Lower lobe of right lung (tissue), 2 donors: ENCODE measurements around the gene MTHFS. TPM values are rescaled to one million over a fixed set of nuclear protein-coding genes. Genes with fewer than 3 reads are reported as not detected.
A peak's percentile ranks its signal among the peaks of the same experiment; 100 is the strongest.

Source experiments
- ATAC-seq, 2 donors: fragments of 200-7000 bp; cut with Tn5 transposase; one replicate each; pipeline ENCODE4 v1.9.1; 2020 to 2022; ENCODE audit warnings: mild to moderate bottlenecking in 2 of 2, moderate library complexity in 2 of 2
- DNase-seq: peaks from one replicate; pipeline ENCODE4 v3.0.0-alpha.2; 2020
- H3K27ac ChIP-seq: fragments of 200-600 bp; one replicate; pipeline ENCODE4 v1.8.0; 2022
- H3K27me3 ChIP-seq: fragments of 200-600 bp; one replicate; pipeline ENCODE4 v1.8.0; 2022; ENCODE audit warnings: low read depth
- H3K36me3 ChIP-seq: fragments of 200-600 bp; one replicate; pipeline ENCODE4 v1.8.0; 2022; ENCODE audit warnings: mild to moderate bottlenecking
- H3K4me1 ChIP-seq: fragments of 200-600 bp; one replicate; pipeline ENCODE4 v1.8.0; 2022
- H3K4me3 ChIP-seq: fragments of 200-600 bp; one replicate; pipeline ENCODE4 v1.8.0; 2022; ENCODE audit warnings: mild to moderate bottlenecking
- H3K9me3 ChIP-seq: fragments of 200-600 bp; one replicate; pipeline ENCODE4 v1.8.0; 2022
- intact Hi-C: fragments of 100-400 bp; cut with DNase I; formaldehyde crosslinking; loops from one replicate; pipeline ENCODE4 v1.11.0; 2022
- total RNA-seq: library from RNA; stranded (reverse); fragmentation: NEBNext Ultra II Directional; extraction: Animal tissue kit (Norgen Biotek cat#: 25700); gene quantifications from one replicate; pipeline ENCODE4 v1.2.1, GENCODE V29; 2021
- TF ChIP-seq, protein P1 (sequence below): fragments of 200-600 bp; IDR thresholded peaks from one replicate; pipeline ENCODE4 v1.8.0; 2022; ENCODE audit warnings: antibody characterized with exemption, mild to moderate bottlenecking
- donor health status: DM: no; HTN: yes; CAD: no; lungs with severe emphysema.

MTHFS gene
- total RNA-seq, 1 donor from 2014 or later: 37.4 TPM

DNA sequence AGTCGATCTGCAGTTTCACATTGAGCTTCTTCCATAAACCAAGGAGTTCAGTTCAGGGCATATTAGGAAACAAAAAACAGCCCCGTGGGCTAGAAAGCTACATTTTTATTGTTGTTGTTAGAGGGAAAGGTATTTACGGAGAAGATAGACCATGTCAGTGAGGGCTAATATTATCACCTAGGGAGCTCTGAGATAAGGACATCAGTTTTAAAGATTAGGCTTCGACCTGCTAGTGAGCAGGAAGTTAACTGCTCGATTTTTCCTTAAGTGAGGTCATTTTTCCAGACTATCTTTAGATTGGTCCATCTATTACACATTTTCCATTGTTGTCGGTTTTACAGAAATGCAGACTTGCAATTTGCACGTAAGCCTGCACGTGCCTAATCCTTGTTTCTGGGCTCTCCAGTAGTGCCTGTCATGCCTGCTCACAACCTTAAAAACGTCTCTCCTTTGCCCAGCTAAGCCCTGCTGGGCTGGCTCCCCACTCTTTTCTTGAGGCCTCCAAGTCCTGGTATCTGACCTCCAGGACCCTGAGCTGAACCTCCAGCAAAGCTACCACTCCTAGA lies 72.6 kb downstream of the MTHFS start:
- Histone ChIP-seq H3K27me3 (no peaks in the 10 kb centered on the region), H3K27ac (no peak overlapping the region), H3K36me3 (no peaks in the 10 kb centered on the region), H3K4me3 (no peak overlapping the region), H3K9me3 (peaks cover 5% of the 10 kb centered on the region), H3K4me1 (no peaks in the 10 kb centered on the region)
- DNase-seq (no peak), ATAC-seq (no peak)
- TF ChIP-seq, protein P1, sequence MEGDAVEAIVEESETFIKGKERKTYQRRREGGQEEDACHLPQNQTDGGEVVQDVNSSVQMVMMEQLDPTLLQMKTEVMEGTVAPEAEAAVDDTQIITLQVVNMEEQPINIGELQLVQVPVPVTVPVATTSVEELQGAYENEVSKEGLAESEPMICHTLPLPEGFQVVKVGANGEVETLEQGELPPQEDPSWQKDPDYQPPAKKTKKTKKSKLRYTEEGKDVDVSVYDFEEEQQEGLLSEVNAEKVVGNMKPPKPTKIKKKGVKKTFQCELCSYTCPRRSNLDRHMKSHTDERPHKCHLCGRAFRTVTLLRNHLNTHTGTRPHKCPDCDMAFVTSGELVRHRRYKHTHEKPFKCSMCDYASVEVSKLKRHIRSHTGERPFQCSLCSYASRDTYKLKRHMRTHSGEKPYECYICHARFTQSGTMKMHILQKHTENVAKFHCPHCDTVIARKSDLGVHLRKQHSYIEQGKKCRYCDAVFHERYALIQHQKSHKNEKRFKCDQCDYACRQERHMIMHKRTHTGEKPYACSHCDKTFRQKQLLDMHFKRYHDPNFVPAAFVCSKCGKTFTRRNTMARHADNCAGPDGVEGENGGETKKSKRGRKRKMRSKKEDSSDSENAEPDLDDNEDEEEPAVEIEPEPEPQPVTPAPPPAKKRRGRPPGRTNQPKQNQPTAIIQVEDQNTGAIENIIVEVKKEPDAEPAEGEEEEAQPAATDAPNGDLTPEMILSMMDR: no peak
- intact Hi-C loops: no loop called here

DNA sequence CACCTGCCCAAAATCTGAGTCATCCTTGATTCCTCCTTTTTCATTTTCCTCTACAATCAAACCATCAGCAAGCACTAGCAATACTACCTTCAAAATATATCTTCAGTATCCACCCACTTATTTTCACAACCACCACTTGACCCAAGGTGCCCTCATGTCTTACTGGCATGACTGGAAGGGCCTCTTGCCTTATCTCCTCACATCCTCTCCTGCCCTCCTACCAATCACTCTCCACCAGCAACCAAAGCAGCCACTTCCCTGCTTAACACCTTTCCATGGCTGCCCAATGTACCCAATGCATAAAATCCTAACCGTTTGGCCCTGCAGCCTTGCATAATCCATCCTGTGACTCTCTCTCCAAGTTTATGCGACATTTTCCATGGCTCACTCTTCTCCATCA lies 76.0 kb downstream of the MTHFS start:
- H3K4me3 ChIP-seq: no peak overlapping the region
- no peaks in the 10 kb centered on the region for H3K27me3 ChIP-seq
- ATAC-seq (peak; percentile 50 to 72), DNase-seq (no peak)
- H3K36me3 ChIP-seq: no peaks in the 10 kb centered on the region
- peaks cover 5% of the 10 kb centered on the region for H3K9me3 ChIP-seq
- TF ChIP-seq, protein P1: no peak
- intact Hi-C loops: no loop called here
- no peaks in the 10 kb centered on the region for H3K4me1 ChIP-seq
- no peak overlapping the region for H3K27ac ChIP-seq

DNA sequence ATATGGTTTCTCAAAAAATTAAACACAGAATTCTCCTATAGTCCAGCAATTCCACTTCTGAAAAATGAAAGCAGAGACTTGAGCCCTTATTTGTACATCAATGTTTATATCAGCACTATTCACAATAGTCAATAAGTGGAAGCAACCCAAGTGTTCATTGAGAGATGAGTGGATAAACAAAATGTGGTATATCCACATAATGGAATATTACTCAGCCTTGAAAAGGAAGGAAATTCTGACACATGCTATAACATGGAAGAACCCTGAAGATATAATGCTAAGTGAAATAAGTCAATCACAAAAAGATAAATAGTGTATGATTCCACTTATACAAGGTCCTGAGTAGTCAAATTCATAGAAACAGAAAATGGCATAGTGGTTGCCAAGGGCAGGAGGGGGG lies 76.6 kb downstream of the MTHFS start:
- TF ChIP-seq, protein P1: no peak
- Histone ChIP-seq H3K4me3 (no peak overlapping the region), H3K27ac (no peak overlapping the region), H3K27me3 (no peaks in the 10 kb centered on the region), H3K9me3 (peaks cover 5% of the 10 kb centered on the region), H3K36me3 (no peaks in the 10 kb centered on the region), H3K4me1 (no peaks in the 10 kb centered on the region)
- intact Hi-C loops: no loop called here
- ATAC-seq (no peak), DNase-seq (no peak)

DNA sequence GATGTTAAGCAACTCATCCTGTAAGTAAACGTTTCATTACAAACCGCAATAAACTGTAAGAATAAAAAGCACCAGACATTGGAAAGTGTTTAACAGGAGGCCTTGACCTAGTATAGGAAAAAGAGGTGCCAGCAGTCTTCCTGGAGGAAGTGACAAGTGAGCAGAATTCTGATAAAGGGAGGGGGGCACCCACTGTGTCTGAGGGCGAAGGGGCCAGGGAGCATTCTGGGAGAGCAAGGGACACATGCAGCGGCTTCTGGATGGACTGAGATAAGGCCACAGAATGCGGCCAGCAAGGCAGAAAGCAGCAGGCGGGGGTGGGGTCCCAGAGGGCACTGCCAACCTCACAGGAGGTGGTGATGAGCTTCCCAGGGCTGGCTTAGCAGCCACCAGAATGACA lies 80.2 kb downstream of the MTHFS start:
- ATAC-seq: no peak
- Histone ChIP-seq H3K36me3 (no peaks in the 10 kb centered on the region), H3K9me3 (peaks cover 5% of the 10 kb centered on the region), H3K27me3 (no peaks in the 10 kb centered on the region), H3K27ac (no peak overlapping the region), H3K4me3 (no peak overlapping the region), H3K4me1 (no peaks in the 10 kb centered on the region)
- no peak for DNase-seq
- intact Hi-C loops: no loop called here
- TF ChIP-seq, protein P1: no peak

DNA sequence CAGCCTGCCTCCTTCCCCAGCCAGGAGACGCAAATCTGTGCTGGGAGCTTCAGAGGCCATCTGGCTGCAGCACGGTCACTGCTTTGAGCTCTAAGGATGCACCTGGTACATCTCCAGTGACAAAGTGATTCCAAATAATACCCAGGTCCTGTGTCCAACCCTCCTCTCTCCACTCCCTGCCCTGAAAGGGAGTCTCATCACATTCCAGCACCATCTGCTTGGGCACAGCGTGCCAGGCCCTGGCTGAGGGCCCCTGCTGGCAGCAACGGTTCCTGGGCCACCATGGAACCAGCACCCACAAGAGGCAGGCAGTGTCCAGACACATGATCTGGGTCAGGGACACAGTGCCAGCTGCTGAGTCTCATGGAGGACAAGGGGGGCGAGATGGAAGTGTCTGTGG lies 81.3 kb downstream of the MTHFS start:
- no peak for ATAC-seq
- H3K27me3 ChIP-seq: no peaks in the 10 kb centered on the region
- intact Hi-C loops: no loop called here

More for the DNA sequence above, 81.3 kb downstream of the MTHFS start:
- H3K4me1 ChIP-seq: no peaks in the 10 kb centered on the region
- peaks cover 5% of the 10 kb centered on the region for H3K9me3 ChIP-seq
- H3K27ac ChIP-seq: no peak overlapping the region
- H3K36me3 ChIP-seq: no peaks in the 10 kb centered on the region
- TF ChIP-seq, protein P1: no peak
- no peak overlapping the region for H3K4me3 ChIP-seq
- no peak for DNase-seq
